Embryonic facial prominence (tissue), 1 donor: Measurements from ENCODE around the gene P2RY2.

ENCODE experiments used
- DNase-seq: peaks from one replicate; pipeline ENCODE4 v3.0.0-alpha.2; 2016; ENCODE audit errors: extremely low spot score

Gene P2RY2

GRCh38 chr11:73242251-73243092 is 24.4 kb downstream of the P2RY2 start:
- no peak for DNase-seq

DNA sequence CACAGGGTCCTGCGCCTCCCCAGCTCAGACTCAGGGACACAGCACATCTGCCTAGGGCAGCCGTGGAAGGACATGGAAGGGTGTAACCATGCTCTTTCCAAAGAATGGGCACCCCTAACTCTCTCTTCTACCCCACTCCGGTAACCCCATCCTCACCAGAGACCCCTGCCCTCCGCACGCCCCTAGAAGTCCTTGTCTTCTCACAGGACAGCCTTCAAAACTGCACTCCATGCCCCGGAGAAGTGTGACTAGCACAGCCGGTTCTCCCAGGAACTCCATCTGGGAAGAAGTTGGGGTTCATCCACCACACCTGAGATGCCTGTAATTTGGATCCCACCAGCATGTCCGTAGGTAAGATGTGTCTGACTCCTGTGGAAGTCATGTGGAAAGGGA is 25.0 kb downstream of the P2RY2 start:
- DNase-seq: no peak

DNA sequence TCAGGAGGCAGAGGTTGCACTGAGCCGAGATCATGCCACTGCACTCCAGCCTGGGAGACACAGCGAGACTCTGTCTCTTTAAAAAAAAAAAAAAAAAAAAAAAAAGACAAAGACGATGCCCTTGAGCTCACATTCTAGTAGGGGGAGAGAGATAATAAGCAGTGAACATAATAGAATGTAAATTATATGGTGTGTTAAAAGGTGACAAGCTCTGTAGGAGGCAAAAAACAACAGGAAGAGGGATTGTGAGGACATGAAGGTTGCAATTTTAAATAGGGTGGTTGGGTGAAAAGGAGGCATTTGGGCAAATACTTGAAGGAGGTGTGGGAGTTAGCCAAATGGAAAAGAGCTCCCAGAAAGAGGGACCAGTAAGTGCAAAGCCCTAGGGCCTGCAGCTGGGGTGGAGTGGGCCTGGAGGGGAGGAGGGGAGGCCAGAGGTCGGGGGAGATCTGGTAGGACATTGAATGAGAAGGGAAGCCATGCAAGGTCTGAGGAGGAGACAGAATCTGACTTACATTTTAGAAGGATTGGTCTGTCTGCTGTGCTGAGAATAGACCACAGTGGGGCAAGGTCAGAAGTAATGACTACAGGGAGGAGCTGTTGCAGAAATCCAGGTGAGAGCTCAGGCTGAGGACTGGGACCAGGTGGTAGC is 26.6 kb downstream of the P2RY2 start:
- no peak for DNase-seq

DNA sequence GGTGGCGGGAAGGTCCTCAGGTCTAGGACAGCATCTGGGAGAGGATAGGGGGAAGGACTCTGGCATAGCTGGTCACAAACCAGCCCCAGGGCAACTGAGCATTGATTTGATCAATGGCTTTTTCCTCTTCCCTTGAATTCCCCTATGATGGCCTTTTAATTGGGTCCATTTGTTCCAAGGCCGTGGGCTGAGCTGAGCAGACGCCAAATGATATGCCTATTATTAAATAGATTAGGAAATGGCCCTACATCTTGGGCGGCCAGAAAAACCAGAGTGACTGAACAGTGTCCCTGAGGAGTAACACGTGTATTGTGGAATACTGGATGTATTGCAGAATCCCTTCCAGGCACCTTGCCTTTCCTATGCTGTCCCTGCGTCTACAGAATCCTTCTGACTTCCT is 27.4 kb downstream of the P2RY2 start:
- no peak for DNase-seq

- no peak for DNase-seq
Measured at GRCh38 chr11:73246303-73246702, 28.2 kb downstream of the P2RY2 start.

DNA sequence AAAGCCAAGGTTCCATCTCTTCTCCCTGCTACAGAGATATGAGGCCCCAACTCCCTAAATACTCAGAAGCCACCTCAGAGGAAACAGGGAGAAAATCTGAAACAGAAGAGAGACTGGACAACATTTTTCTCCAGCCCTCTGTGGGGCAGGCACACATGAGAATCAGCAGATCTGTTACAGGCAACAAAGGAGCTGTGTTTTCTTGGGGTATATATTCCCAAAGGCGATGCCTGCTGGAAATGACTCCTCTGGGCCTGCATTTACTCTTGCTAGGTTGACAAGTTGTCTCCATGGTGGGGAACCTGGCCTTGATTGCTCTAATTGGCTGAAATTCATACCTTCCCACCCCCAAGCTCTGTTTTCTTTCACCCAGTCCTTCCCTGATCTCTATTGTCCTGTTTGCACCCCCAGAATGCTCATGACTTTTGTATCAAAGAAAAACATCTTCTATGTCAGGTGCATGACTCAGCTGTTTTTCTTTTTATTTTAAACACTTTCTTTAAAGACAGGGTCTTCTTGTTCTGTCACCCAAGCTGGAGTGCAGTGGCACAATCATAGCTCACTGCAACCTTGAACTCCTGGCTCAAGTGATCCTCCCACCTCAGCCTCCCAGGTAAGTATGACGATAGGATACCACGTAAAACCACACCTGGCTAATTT is 30.6 kb downstream of the P2RY2 start:
- no peak for DNase-seq

DNA sequence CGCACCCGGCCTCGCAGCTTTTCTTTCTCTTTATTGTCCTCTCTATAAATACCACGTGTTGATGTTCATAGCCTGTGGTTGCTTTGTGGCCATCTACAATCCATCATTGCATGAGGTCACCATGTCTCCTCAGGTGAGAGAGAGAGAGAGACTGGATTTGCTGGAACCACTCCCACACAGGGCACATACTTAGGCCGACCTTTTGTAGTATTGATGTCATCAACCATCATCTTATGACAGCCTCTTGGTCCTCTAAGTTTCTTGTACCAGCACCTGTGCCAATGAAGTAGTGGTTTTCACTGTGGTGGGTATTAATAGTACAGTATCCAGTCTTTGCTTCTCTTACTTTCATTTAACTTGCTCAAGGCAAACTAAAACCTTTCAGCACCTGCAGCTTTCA is 31.2 kb downstream of the P2RY2 start:
- DNase-seq: no peak

GRCh38 chr11:73249853-73250783 is 32.0 kb downstream of the P2RY2 start:
- DNase-seq: no peak

DNA sequence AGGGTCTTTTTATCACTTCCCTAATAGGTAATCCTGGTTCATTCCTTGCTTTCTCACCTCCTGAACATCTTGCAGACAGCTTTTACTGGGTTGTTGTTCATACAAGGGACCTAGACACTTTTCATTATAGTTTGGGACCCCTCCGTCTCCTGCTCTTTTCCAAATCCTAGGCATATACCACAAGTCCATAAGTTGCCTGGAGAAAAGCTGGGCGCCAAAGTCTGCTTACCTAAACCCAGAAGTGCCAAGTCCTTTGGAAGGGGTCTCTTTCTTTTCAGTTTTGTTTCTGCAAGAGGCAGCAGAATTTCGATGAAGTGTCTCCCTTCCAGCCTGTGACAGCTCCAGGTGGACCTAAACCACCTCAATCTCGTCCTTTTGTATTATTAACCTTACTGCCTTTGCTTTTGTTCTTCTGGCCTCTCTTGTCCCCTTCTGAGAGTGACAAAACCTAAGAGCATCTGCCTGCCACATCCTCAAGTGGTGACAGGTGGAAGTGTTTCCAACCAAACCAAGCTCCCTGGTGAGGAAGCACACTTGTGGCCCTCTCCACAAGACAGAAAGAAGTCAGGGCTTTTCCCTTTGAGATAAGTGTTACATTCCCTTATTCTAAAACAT is 34.6 kb downstream of the P2RY2 start:
- no peak for DNase-seq

DNA sequence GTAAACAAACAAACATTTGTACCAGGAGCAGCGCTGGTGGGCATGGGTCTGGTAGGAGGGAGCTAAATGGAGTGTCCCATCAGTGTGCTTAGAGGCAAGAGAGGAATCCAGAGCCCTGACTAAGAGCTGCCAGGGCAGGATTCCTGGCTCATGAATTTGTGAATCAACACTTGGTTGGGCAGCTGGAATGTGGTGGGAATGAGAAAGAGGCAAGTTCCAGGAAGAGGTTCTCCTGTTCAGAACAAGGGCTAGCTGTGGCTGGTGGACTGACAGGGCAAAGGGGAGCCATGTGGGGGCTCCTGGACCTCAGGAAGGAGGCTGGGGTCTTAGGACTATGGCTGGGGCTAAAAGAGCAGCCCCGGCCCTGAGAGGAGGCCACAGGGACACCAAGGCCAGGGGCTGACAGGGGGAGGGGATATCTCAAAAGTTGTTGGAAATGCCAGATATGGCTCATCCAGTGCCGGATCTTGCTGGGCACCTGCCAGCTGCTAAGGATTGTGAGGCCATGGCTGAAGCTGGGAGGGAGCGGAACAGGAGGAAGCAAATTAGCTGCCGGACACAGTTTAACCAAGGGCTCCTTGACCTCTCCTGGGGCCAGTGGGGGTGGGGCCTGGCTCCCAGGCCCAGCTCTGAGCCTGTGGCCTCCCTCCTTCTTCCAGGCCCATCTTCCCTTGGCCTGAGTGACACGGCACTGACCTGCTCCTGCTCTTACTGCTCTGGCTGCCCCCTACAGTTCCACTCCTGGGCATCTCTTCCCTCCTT is 39.4 kb downstream of the P2RY2 start:
- no peak for DNase-seq

- DNase-seq: no peak
Measured at GRCh38 chr11:73258104-73259035, 40.3 kb downstream of the P2RY2 start.

GRCh38 chr11:73259406-73260126 is 41.5 kb downstream of the P2RY2 start:
- DNase-seq: no peak

- no peak for DNase-seq
Measured at GRCh38 chr11:73260127-73260457, 42.0 kb downstream of the P2RY2 start.

DNA sequence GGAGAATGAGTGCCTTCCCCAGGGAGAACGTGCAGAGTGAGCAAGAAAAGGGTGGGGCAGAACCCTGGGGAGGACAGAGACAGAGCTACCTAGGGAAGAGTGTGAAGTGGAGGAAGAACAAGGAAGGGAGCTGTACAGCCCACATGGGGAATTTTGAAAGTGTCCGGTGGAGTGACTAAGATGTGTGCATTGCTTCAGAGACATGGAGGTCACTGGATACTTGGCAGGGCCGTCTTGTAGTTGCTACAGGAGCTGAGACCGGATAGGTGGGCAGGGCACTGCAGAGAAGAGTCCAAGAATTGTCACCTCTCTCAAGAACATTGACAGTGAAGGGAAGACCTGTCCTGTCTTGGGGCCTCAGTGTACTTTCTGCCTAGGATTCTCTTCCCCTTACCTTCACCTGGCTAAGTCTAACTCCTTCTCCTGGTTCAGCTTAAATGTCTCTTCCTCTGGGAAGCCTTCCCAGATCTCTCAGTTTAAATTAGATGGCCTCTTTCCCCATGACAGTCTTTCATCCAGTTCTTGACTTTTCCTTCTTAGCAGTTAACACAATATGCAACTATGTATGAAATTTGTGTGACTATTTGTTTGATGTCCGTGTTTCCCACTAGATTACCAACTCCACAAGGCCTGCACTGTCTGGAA is 44.9 kb downstream of the P2RY2 start:
- no peak for DNase-seq

- no peak for DNase-seq
Measured at GRCh38 chr11:73263640-73264039, 45.6 kb downstream of the P2RY2 start.

- DNase-seq: no peak
Measured at GRCh38 chr11:73265278-73265810, 47.3 kb downstream of the P2RY2 start.

DNA sequence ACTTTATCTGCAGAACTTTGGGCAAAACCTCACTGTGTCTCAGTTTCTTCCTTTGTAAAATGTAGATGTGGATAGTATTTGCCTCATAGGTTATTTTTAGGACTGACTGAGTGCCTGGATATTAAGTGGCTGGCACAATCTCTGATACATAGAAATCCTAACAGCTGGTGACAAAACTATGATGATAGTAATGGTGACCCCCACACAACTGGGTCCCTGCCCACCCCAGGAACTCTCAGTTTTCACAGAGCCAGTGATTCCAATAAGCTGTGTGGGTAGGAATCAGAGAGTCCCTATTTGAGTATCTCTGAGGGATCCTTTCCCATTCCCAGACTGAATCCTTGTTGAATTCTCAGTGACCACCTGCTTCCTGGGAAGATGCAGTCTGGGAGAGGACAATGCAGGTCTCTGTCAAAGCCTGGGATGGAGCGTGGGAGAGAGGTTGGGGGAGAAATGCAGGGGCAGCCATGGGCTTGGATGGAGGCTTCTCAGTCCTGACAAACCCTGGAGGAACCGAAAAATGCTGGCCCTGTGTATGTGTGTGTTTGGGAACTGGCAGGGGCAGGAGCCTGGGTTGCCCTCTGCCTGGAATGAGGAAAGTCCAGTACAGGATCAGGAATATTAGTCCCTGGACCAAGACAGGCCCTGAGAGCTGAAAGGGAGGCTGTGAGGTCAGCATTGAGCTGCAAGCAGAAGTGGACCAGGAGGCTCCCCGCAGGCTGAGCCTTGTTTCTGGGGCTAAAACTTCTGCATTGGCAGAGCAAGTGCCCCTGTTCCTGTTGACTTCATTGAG is 48.0 kb downstream of the P2RY2 start:
- DNase-seq: no peak
